ENCODE results near the gene STK17B.

The STK17B gene

DNA sequence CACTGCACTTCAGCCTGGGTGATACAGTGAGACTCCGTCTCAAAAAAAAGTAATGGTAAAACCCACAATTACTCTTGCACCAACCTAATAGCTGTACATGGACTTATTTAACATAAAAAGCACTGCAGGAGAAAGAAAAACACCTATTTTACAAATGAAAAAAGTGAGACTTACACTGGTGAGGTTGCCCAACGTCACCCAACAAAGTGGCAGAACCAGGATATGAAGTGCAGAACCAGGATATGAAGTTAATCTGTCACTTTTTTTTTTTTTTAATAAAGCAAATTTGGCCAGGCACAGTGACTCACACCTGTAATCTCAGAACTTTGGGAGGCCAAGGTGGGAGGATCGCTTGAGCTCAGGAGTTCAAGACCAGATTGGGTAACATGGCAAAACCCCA is 13.5 kb upstream of the STK17B start:
- no peak for DNase-seq (ENCODE audit: low read depth in 2 of 2)

DNA sequence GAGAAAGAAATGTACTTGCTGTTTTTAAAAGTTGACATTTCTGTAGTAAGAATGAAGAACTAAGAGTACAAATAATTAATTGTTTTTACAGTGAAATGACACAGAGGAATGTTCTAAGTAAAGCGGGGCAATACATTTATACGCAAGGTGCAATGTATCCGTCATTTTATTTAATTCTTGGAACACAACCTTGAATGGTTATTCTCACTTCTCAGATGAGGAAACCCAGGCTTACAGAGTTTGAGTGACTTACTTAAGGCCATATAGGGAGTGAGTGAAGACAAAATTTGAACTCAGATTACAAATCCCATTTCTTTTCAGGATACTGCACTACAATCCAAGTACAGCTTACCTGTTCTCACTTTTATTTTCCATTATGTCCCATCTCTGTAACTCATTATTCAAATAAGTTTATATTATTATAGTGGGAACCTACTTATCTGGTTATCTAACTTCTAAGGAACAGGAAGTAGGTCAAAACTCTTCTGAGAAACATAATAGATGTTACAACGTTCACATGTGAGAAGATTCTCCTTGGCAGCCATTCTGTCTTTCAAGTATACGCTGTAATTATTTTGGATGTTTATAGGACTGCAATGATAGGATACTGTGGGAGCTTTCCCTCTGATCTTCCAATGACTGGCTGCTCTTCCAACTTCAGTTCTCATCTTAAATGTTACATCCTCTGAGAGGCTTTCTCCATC is 12.3 kb upstream of the STK17B start:
- no peak for DNase-seq (ENCODE audit: low read depth in 2 of 2)

DNA sequence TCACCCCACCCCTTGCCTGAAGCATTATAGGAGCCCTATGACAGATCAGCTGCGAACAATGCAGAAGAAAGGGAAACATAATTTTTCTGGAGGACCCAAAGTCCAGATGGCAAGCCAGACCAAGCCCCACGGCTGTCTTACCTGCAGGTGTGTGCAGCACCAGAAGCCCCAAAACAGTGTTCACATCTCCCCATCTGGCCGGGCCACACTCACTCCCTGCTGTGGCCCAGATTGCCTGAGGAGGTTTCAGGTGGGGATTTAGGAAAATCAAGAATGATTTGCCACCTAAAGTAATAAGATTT is 11.7 kb upstream of the STK17B start:
- DNase-seq (ENCODE audit: low read depth in 2 of 2): no peak

DNA sequence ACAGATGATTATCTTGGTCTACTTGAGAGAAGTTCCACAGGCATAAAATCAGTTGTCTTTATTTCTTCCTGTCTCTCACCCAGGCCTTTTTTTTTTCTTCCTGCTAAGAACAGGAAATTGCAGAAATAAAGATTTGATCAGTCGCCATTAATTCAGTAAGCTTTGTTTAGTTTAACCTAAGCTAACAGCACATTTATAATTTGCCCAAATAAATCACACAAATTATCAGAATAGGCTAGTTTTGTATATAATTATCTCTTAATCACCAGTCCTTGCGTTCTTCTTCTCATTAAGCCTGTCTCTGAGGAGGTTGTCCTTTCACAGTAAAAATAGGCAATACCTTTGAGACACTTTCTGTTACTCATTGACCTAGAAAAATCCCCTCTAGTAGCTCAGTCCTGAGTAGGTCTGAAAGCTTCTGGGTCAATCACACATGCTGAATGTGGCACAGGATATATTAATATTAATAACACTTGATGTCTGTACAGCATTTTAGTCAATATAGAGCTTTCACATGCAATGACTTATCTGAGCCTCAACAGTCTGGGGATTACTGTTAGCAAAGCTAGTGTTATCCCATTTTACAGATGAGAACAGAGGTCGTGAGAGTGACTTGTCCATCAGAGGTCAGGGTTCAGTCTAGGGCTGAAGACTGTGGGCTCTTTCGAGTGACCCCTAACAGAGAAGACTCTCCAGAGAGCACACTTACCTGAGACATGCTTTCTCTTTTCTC is 11.2 kb upstream of the STK17B start:
- DNase-seq (ENCODE audit: low read depth in 2 of 2): no peak

DNA sequence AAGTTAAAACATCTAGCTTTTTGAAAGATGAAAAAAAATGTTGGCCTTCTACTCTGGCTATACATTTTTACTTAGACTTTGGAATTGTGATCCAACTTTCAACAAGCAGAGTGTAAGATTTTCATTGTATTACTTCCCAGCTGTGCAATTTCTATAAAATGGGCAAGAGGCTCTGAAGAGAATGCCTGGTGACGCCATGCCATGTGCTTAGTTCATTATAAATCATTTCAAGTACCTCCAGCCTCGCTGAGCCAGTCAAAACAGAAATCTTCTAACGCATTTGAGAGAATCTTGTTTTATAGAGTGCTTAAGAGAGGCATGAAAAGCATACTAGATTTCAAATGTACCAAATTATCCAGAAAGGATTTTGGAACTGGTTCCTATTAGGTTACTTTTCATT is 10.1 kb upstream of the STK17B start:
- no peak for DNase-seq (ENCODE audit: low read depth in 2 of 2)

DNA sequence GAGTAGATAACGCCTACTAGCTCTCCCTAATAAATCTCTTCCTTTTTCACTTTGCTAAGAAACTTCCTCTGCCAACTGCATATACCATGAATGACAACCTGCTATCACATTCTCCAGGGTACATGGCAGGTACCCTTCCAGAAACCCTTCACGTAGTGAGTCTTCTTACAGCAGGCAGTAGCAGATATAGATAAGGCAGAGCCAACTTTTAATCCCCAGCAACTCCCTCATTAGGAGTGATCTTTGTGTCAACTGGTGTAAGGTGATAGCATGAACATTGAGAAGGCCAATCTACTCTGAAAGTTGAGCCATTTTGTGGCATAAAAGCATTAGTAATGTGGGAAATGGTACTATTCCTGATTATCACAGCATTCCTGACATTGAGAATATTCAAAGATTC is 5.7 kb upstream of the STK17B start:
- DNase-seq (ENCODE audit: low read depth in 2 of 2): no peak

DNA sequence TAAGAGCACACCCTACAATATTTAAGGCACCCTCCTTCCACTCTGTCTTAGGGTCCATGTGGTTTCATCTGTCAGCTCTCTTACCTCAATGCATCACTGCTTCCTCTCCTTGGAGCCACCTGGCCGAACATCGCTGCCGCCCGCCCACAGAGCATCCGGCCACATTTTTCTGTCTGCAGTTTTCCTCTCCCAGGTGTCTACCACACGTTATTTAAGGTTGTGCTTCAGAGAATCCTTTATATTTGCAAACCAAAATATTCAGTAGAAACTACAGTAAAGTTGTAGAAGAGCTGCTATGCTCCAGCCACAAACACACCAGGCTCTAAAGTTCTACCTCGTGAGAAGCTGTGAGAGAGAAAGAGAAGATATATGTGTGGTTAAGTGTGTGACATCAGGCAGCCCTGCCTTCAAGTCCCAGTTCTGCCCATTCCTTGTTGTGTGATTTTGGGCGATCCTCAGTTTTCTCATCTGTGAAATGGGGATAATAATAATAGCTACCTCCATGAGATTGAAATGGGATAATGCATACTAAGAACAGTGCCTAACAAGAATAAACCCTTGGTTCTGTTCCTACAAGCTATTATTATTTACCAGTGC is 4.9 kb upstream of the STK17B start:
- peak in 1 of 2 experiments; percentile 66 for DNase-seq (ENCODE audit: low read depth in 2 of 2)

DNA sequence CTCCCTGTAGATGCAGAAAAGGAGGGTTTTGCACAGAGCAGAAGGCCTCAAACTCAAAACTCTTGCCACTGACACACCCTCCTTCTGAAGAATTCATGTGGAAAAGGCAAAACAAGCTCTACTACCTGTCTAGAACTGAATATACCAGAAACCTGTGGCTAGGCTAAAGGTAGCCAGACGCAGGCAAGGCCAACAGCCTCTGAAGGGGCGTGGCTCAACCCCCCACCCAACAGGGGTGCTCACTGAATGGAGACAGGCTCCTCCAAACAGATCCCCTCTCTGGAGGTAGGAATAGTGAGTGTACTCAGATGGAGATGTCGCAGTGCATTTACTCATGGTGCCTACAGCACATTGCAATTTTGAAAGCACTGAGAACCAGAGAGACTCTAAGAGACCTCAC is 3.0 kb upstream of the STK17B start:
- no peak for DNase-seq (ENCODE audit: low read depth in 2 of 2)

DNA sequence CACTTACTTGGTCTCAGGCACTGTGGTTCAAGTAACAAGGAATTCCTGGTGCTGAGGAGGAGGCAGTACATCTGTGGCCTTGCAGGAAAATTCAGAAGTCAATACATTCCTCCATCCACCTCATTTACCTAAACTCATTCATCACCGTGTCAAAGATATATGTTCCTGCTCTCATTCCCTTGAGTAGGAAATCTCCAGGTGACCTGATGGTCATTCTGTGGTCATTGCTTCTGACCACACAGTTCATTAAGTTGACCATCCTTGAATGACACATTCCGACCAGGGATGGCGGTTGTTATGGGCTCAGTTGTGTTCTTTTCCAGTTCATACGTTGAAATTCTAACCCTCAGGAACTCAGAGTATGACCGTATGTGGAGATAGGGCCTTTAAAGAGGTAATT is 2.1 kb upstream of the STK17B start:
- no peak for DNase-seq (ENCODE audit: low read depth in 2 of 2)

DNA sequence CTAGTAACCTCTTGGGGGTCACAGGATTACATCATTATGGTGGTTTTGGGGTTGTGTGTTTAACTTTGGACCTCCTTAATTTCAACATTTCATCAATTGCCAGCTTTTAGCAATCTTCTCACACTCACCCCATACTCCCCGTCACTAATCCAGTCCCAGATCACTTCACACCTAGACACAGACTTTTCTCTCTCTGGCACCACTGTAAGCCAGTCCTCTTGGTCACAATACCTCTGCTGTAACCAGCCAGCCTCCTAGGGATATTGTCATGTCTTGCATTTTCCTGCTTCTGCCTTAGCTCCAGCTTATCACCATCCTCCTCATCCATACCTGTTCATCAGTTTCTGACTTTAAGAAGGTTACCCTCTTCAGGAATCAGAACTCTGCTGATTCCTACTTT is 1.6 kb upstream of the STK17B start:
- no peak for DNase-seq (ENCODE audit: low read depth in 2 of 2)

DNA sequence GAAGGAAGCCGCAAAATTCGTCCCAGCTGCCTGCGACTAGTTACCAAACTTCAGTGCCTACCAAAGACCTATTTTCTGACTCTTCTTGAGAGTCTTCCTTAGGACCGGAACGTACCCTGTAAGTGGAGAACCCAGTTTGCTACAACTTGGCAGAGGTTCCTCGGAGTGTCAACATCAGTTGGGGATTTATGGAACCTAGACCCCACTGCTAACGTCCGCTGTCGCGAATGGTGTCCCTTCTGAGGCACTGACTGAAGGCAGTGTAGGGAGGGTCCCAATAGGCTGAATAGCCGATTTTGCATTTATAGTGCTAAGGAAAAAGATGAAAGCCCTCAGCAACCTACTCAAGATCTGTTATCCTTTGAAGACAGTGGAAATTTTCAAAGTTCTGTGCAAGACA is 568 bp upstream of the STK17B start:
- DNase-seq (ENCODE audit: low read depth in 2 of 2): no peak

DNA sequence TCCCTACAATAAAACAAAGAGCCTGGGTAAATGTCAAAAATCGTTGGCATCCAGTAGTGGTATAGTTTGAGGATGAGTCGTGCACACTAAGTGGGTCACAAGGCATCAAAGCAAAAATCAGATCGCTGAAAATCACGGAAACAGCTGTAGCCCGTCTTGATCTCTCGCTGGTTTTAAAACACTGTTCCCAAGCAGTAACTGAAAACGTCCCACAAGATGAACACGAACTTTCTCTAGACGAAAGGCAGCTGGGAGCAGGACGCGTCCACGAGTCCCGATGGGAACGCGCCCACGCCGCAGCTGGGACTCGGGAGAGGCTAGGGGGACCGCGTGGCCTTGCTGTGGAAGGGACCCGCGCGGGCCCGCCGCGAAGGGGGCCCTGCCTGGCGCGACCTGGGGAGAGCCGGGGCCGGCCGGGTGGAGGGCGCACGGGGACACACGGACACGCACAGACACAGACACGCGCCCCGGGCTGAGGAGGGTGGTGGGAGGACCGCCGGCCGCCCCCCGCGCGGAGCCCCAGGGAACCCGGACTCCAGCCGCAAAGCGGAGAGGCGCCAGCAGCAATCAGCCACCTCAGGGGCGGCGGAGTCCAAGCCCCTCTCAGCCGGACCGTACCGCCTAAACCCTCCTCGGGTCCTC is 651 bp downstream of the STK17B start:
- no peak for DNase-seq (ENCODE audit: low read depth in 2 of 2)

DNA sequence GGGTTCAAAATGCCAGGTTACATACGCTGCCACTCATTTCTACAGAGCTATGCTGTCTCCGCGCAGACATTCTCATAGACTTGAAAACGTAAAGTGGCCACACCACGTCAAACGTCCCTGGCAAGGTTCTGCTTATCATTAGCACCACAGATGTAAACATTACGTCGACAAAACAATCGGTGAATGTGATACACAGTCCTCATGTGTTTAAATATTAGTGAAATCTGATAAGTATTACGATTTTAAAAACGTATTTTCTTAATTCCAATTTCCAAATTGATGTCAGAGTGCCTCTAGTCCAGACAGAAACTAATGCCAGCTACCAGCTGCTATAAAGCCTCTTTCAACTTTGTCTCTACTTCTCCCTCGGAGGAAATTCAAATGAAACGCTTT is 1.2 kb downstream of the STK17B start:
- no peak for DNase-seq (ENCODE audit: low read depth in 2 of 2)

DNA sequence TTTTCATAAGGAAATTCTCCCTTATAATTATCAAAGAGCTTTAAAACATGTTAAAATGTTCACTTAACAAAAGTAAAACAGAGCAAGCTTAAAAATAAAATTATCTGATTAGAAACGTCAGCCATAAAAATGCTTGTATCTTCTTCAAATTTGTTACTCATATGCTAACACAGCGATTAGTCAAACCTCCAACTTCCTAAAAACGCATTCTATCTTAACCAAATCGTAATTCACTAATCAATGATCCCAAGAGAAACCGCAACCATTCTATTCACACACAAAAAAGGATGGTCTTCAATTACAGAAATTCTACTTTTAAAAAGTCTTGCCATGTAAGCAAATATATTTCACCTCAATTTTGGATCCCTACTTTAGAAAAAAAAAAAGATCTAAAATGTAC is 1.9 kb downstream of the STK17B start:
- no peak for DNase-seq (ENCODE audit: low read depth in 2 of 2)

DNA sequence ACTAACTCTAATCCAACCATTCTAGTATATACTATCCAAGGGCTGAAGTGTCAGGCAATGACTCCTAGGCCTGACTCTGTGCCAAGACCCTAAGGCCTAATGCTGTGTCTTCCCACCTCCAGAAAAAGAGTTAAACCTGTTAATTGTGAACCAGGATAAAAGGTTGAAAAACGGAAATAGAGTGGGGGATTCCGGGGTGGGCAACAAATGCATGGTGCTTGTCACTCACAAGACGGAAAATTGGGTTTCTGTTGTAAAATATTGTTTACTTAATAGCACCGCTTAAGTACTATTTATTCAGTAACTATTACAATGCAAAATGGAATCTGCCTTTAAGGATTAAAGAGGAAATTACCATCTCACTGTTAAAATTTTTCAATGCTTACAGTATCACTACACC is 3.2 kb downstream of the STK17B start:
- DNase-seq (ENCODE audit: low read depth in 2 of 2): no peak

DNA sequence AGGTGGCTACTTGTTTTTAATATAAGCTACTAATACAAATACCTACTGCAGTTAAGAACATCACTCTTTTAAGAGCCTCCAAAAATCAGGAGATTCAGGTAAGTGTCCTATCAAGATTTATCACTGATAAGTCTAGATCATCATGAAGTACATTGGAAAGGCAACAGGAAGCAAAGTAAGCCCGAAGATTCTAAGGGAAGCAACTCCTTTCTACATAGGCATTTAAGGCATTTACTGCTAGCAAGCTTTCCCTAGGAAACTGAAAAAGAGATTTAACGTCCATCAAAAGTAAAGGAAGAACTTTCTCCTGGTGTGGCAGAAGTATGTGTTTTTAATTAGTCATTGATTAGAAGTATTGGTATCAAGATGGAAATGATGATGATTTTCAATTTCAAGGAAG is 3.7 kb downstream of the STK17B start:
- no peak for DNase-seq (ENCODE audit: low read depth in 2 of 2)

DNA sequence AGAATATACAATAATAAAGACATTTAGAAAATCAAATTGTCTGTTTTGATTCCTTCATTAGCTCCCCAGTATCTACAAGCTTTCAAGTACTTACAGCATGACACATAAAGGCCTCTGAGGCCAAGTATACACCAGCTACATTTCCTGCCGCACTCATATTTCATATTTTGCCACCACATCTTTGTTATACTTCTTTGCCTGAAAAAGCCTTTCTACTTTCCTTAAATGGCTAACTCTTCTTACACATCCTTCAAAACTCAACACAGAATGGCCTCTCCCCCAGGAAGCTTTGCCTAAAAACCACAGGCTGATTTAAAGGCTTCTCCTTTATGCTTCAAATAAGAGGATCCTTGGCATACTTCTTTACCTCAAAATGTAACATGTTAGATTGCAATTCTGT is 4.5 kb downstream of the STK17B start:
- no peak for DNase-seq (ENCODE audit: low read depth in 2 of 2)

DNA sequence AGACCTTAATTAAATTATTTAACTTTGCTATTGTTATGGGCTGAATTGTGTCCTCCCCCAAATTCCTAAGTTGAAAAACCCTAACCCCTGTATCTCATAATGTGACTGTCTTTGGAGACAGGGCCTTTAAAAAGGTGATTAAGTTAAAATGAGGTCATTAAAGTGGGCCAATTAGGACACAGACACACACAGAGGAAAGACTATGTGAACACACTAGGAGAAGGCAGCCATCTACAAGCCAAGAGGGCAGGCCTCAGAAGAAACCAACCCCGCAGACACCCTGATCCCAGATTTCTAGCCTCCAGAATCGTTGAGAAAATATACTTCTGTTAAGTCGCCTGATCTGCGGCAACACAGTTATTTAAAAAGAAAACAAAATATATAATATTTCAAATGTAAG is 6.4 kb downstream of the STK17B start:
- DNase-seq (ENCODE audit: low read depth in 2 of 2): no peak

DNA sequence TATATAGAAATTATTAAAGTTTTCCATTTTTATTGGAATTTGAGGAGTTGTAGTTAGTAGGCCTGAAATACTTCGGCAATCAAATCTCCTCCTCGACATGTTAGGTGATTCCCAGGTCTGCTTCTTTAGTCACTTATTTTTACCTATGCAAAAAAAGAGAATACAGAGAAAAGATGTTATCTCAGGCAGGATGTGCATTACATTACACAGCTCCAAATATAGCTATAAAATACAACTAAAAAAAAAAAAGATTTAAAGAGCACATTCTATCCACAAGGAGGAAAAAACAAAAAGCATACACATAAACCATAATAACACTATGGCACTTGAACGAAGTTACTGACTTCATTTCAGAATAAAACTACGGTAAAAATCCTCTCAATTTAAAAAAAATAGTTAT is 8.1 kb downstream of the STK17B start:
- no peak for DNase-seq (ENCODE audit: low read depth in 2 of 2)

DNA sequence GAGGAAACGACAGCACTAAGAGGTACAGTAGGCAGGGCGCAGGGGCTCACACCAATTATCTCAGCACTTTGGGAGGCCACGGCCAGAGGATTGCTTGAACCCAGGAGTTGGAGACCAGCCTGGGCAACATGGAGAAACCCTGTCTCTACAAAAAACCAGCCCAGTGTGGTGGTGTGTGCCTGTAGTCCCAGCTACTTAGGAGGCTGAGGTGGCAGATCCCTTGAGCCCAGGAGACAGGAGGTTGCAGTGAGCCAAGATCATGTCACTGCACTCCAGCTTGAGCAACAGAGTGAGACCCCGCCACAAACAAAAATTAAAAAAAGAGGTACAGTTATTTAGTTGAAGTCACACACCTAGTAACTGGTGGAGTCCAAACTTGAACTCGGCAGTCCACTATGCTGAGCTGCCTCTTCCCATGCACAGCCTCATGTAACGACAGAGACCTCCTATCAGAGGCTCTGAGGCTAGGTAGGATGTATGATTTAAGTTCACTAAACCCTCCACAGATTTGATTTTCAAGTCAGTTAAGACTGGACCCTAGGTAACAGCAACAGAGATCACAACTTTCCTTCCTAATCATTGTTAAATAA is 8.7 kb downstream of the STK17B start:
- no peak for DNase-seq (ENCODE audit: low read depth in 2 of 2)

DNA sequence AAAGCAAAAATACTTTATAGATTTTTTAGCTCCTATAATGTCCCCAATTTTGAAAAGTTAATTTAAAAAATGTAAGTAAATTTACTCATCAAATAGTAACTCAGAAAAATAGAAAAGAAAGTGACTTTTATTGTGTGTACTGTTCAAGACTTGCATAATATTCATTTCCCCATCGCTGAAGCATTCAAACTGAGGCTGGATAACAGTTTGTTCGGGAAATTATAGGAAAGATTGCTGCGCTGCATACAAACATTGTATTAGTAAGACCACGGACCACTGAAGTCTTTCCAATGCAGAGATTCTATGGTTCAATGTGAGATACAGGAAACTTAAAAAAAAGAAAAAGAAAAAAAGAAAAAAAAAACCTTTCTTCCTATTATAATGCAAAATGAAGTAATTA is 10.4 kb downstream of the STK17B start:
- no peak for DNase-seq (ENCODE audit: low read depth in 2 of 2)

DNA sequence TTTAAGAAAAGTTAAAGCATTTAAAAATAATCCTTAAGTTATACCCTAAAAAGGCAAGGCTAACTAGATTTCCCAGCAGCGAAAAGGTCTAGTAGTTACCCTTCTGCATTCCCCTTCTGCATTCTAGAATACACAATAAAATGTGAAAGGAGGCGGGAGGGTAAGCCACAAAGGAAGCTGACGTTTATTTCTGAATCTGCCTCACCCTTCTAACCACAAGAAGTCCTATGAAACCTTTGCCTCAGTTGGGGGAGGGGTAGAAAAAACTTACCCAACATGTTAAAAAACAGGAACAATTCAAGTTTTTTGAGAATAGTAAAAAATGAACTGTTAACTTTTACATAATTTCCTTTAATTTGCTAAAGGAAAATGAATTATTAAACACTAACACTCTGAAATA is 11.3 kb downstream of the STK17B start:
- no peak for DNase-seq (ENCODE audit: low read depth in 2 of 2)
